ENCODE results near the gene ZGPAT. TPM values are rescaled to one million over a fixed set of nuclear protein-coding genes. Genes with fewer than 3 reads are reported as not detected.

Gene ZGPAT
- total and polyA plus RNA-seq, 2 of the 13 experiments (the other 11 are each of a cell fraction or from before 2014, with no cell fraction given) = 23.0 to 41.9 TPM

DNA sequence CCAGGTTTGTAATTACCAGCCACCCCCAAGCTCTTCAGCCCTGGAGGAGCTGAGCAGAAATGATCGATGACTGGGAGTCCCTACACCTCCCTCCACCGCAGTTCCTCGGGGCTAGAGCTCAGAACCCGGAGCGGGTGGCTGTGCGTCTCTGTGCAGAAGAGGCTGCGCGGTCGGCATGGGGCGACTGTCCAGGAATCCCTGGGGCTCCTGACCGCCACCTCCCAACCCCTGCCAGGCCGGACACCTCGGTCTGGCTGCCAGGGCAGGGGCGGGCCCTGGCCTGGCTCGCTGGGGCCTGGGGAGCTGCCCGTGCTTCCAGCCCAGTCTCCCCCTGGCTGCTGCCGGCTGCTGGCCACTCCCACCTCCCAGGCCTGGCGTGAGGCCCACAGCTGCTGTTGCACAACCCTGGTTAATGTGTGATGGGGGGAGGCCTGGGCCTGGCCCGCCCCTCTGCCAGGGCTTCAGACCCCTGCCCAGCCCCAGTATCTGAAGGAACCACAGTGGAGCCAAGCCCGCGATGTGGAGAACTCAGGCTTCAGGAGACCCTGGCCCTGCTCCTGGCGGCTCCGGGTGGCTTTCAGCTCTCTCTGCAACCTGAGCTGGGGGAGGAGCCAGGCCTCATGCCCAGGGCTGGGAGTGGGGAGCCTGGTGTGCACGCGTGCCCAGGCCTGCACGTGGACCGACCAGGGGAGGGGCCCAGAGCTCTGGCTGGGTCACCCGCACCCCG lies 33.0 kb downstream of the ZGPAT start (continued):
- no peak for TF ChIP-seq EHMT2 (IDR thresholded peaks at IDR 0.05; ENCODE audit: borderline replicate concordance, low read depth, low read length)
- TF ChIP-seq ZNF776 (CRISPR knock-in tag; IDR thresholded peaks at IDR 0.05) = peak; percentile 63; the same call in 1 of the 2 replicates
- TF ChIP-seq, protein P1, sequence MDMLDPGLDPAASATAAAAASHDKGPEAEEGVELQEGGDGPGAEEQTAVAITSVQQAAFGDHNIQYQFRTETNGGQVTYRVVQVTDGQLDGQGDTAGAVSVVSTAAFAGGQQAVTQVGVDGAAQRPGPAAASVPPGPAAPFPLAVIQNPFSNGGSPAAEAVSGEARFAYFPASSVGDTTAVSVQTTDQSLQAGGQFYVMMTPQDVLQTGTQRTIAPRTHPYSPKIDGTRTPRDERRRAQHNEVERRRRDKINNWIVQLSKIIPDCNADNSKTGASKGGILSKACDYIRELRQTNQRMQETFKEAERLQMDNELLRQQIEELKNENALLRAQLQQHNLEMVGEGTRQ (IDR thresholded peaks at IDR 0.05; ENCODE audit: low read depth, low read length) = no peak
- TF ChIP-seq, protein P1 (CRISPR knock-in tag; IDR thresholded peaks at IDR 0.05; ENCODE audit: borderline replicate concordance) = no peak; the same call in 1 of the 2 replicates
- TF ChIP-seq ISX (CRISPR knock-in tag; conservative IDR thresholded peaks at IDR 0.05) = 0 out of 2 replicates have a peak, but pooled peaks have one; percentile 53
- peak; percentile 99; the same call in 1 of the 2 replicates for TF ChIP-seq ZNF788 (CRISPR knock-in tag; IDR thresholded peaks at IDR 0.05; ENCODE audit: borderline replicate concordance)
- TF ChIP-seq ZNF430 (CRISPR knock-in tag; IDR thresholded peaks at IDR 0.05) = peak; percentile 89
- TF ChIP-seq GLI4 (CRISPR knock-in tag; IDR thresholded peaks at IDR 0.05; ENCODE audit: borderline replicate concordance) = peak; percentile 95; the same call in 1 of the 2 replicates
- TF ChIP-seq JUN (CRISPR knock-in tag; IDR thresholded peaks at IDR 0.05) = peak; percentile 86
- TF ChIP-seq KDM1A (CRISPR knock-in tag; IDR thresholded peaks at IDR 0.05) = 0 out of 2 replicates have a peak, but pooled peaks have one; percentile 14
- peak; percentile 80; the same call in 1 of the 2 replicates for TF ChIP-seq KMT2A (CRISPR knock-in tag; IDR thresholded peaks at IDR 0.05)
- TF ChIP-seq, protein P2, sequence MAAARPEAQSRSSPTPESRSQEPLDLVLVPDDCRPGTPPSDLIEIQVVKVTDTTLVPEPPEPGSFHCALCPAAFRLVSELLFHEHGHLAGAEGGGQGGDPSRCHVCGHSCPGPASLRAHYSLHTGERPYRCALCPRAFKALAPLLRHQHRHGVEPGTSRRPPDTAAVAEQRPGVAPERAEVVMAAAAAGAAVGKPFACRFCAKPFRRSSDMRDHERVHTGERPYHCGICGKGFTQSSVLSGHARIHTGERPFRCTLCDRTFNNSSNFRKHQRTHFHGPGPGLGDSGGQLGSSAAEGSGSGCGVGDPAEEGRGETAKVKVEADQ (CRISPR knock-in tag; IDR thresholded peaks at IDR 0.05; ENCODE audit: borderline replicate concordance) = peak; percentile 89
- peak; percentile 81; the same call in 1 of the 2 replicates for TF ChIP-seq SNAI1 (CRISPR knock-in tag; IDR thresholded peaks at IDR 0.05; ENCODE audit: borderline replicate concordance)
- TF ChIP-seq ZNF549 (CRISPR knock-in tag; IDR thresholded peaks at IDR 0.05) = peak; percentile 90; the same call in 1 of the 2 replicates
- no peak; the same call in 1 of the 2 replicates for TF ChIP-seq NR2F6 (IDR thresholded peaks at IDR 0.05)
- peak; percentile 87 for TF ChIP-seq NR2F6 (CRISPR knock-in tag; IDR thresholded peaks at IDR 0.05)
- peak; percentile 52; the same call in 1 of the 2 replicates for TF ChIP-seq FOSL1 (CRISPR knock-in tag; IDR thresholded peaks at IDR 0.05; ENCODE audit: borderline replicate concordance)
- TF ChIP-seq NKX3-1 (CRISPR knock-in tag; IDR thresholded peaks at IDR 0.05) = peak; percentile 93
- TF ChIP-seq FLYWCH1 (CRISPR knock-in tag; IDR thresholded peaks at IDR 0.05) = no peak
- peak; percentile 97 for TF ChIP-seq ZFP37 (CRISPR knock-in tag; IDR thresholded peaks at IDR 0.05; ENCODE audit: borderline replicate concordance)
- TF ChIP-seq GTF2F1 (IDR thresholded peaks at IDR 0.05; ENCODE audit: low read length) = no peak; the same call in 1 of the 2 replicates
- TF ChIP-seq CHD4 (IDR thresholded peaks at IDR 0.05; ENCODE audit: borderline replicate concordance, low read length) = 0 out of 2 replicates have a peak, but pooled peaks have one; percentile 17
- TF ChIP-seq ZNF546 (CRISPR knock-in tag; conservative IDR thresholded peaks at IDR 0.05) = peak; percentile 94; the same call in 1 of the 2 replicates
- TF ChIP-seq ARNT2 (CRISPR knock-in tag; IDR thresholded peaks at IDR 0.05; ENCODE audit: low read depth) = peak; percentile 98
- peak; percentile 87 for TF ChIP-seq NCOA2 (CRISPR knock-in tag; IDR thresholded peaks at IDR 0.05)
- peak; percentile 100 for TF ChIP-seq CEBPB (IDR thresholded peaks at IDR 0.05; ENCODE audit: borderline replicate concordance, low read depth, low read length)
